GM18507 (cell line): ENCODE measurements around the gene LILRA6.
"Not testable (repeated sequence)": the region's sequence is repeated elsewhere in the genome, so short reads cannot be mapped to it uniquely, and the experiment has no call there.

Source experiments
- DNase-seq: peaks from one replicate; pipeline ENCODE4 v3.0.0; 2011; ENCODE audit warnings: low read depth; ENCODE audit not compliant: insufficient read length; ENCODE audit errors: extremely low spot score
- FAIRE-seq: peaks from 2 replicates; lab custom pipeline; 2011; peaks lifted over from hg19 to GRCh38; lab: Jason Lieb, UNC

LILRA6 gene

GRCh38 chr19:54240372-54241336, 1.9 kb downstream of the LILRA6 start:
- DNase-seq, FAIRE-seq: not testable (repeated sequence)

GRCh38 chr19:54239491-54240371, 2.9 kb downstream of the LILRA6 start:
- FAIRE-seq = not testable (repeated sequence)

GRCh38 chr19:54233941-54234340, 8.6 kb downstream of the LILRA6 start:
- DNase-seq (no peak), FAIRE-seq (no peak)

More at GRCh38 chr19:54239491-54240371, 2.9 kb downstream of the LILRA6 start:
- DNase-seq = not testable (repeated sequence)

GRCh38 chr19:54231077-54231931, 11.3 kb downstream of the LILRA6 start:
- FAIRE-seq (peak; percentile 72), DNase-seq (peak; percentile 54)

GRCh38 chr19:54230031-54230430, 12.6 kb downstream of the LILRA6 start:
- no peak for DNase-seq
- FAIRE-seq = no peak

GRCh38 chr19:54229146-54229545, 13.4 kb downstream of the LILRA6 start:
- DNase-seq (no peak), FAIRE-seq (no peak)

GRCh38 chr19:54224619-54225018, 18.0 kb downstream of the LILRA6 start:
- not testable (repeated sequence) for FAIRE-seq, DNase-seq

- not testable (repeated sequence) for DNase-seq, FAIRE-seq
These were observed 18.7 kb downstream of the LILRA6 start for GRCh38 chr19:54223937-54224281.

- FAIRE-seq, DNase-seq: not testable (repeated sequence)
These were observed 19.2 kb downstream of the LILRA6 start for GRCh38 chr19:54223277-54223936.

GRCh38 chr19:54222474-54223276, 19.9 kb downstream of the LILRA6 start, which contains the start of gene LILRB3:
LILRB3 (minus strand) TSS chr19:54223007; CDS start chr19:54222976, 31 bp downstream.
- not testable (repeated sequence) for DNase-seq, FAIRE-seq

GRCh38 chr19:54221947-54222346, 20.6 kb downstream of the LILRA6 start:
- DNase-seq, FAIRE-seq: not testable (repeated sequence)

- not testable (repeated sequence) for FAIRE-seq, DNase-seq
These were observed 22.9 kb downstream of the LILRA6 start for GRCh38 chr19:54219702-54220101.

- FAIRE-seq (no peak), DNase-seq (no peak)
These were observed 23.5 kb downstream of the LILRA6 start for GRCh38 chr19:54218960-54219661.

GRCh38 chr19:54218259-54218658, 24.3 kb downstream of the LILRA6 start:
- DNase-seq (no peak), FAIRE-seq (no peak)

GRCh38 chr19:54217517-54218247, 24.9 kb downstream of the LILRA6 start:
- FAIRE-seq, DNase-seq: not testable (repeated sequence)

GRCh38 chr19:54216869-54217268, 25.7 kb downstream of the LILRA6 start:
- DNase-seq (no peak), FAIRE-seq (no peak)
